Keratinocyte (primary cell): ENCODE measurements around the gene RRAD. TPM values are rescaled to one million over a fixed set of nuclear protein-coding genes. Genes with fewer than 3 reads are reported as not detected.
"Not testable (repeated sequence)": the region's sequence is repeated elsewhere in the genome, so short reads cannot be mapped to it uniquely, and the experiment has no call there.

Source experiments
- DNase-seq: peaks from one replicate; pipeline ENCODE4 v3.0.0-alpha.2; 2011; ENCODE audit warnings: low read depth, missing footprints, low spot score
- FAIRE-seq: peaks from 2 replicates; lab custom pipeline; 2011; peaks lifted over from hg19 to GRCh38; lab: Jason Lieb, UNC
- H2AFZ ChIP-seq: 2 replicates; pipeline ENCODE4 v1.6.0; 2012; ENCODE audit warnings: low read length, control low read depth, inconsistent platforms; ENCODE audit not compliant: control insufficient read depth
- H3K27ac ChIP-seq: 2 replicates; pipeline ENCODE4 v1.5.1; 2011; ENCODE audit warnings: low read length; ENCODE audit not compliant: control insufficient read depth, insufficient read depth
- H3K27me3 ChIP-seq: 3 replicates; pipeline ENCODE4 v1.6.0; 2011; ENCODE audit warnings: low read length; ENCODE audit not compliant: control insufficient read depth, insufficient read depth; ENCODE audit errors: extremely low read depth
- H3K36me3 ChIP-seq, 2 experiments: 2 replicates in 1 of 2; 3 replicates in 1 of 2; pipeline ENCODE4 v1.5.1; 2011; ENCODE audit warnings: low read length in 2 of 2, mild to moderate bottlenecking in 1 of 2; ENCODE audit not compliant: control insufficient read depth in 2 of 2, insufficient read depth in 2 of 2; ENCODE audit errors: extremely low read depth in 1 of 2
- H3K4me1 ChIP-seq: 3 replicates; pipeline ENCODE4 v1.5.1; 2011; ENCODE audit warnings: low read length; ENCODE audit not compliant: control insufficient read depth, insufficient read depth; ENCODE audit errors: extremely low read depth
- H3K4me2 ChIP-seq: 3 replicates; pipeline ENCODE4 v1.6.0; 2011; ENCODE audit warnings: low read depth, low read length; ENCODE audit not compliant: control insufficient read depth, insufficient read depth; ENCODE audit errors: extremely low read depth
- H3K4me3 ChIP-seq, 3 experiments: fragments of 200-600 bp in 1 of 3; sonication (generic) in 1 of 3; 2 replicates in 2 of 3; 3 replicates in 1 of 3; pipeline ENCODE4 v1.5.1; 2011 to 2016; ENCODE audit warnings: low read length in 3 of 3, mild to moderate bottlenecking in 3 of 3, control low read depth in 2 of 3, inconsistent platforms in 1 of 3, low read depth in 1 of 3, mixed read lengths in 1 of 3, mixed run types in 1 of 3, moderate library complexity in 1 of 3; ENCODE audit not compliant: control insufficient read depth in 2 of 3, insufficient read depth in 2 of 3; ENCODE audit errors: extremely low read depth in 1 of 3
- H3K79me2 ChIP-seq: 2 replicates; pipeline ENCODE4 v1.6.0; 2012; ENCODE audit warnings: low read length; ENCODE audit not compliant: control insufficient read depth, insufficient read depth
- H3K9ac ChIP-seq: 3 replicates; pipeline ENCODE4 v1.6.0; 2011; ENCODE audit warnings: low read length; ENCODE audit not compliant: control insufficient read depth, insufficient read depth; ENCODE audit errors: extremely low read depth
- H3K9me1 ChIP-seq: 3 replicates; pipeline ENCODE4 v1.6.0; 2011; ENCODE audit warnings: low read length; ENCODE audit not compliant: control insufficient read depth, insufficient read depth; ENCODE audit errors: extremely low read depth
- H3K9me3 ChIP-seq: 2 replicates; pipeline ENCODE4 v1.5.1; 2012; ENCODE audit warnings: low read depth, low read length; ENCODE audit not compliant: control insufficient read depth
- H4K20me1 ChIP-seq: 3 replicates; pipeline ENCODE4 v1.6.0; 2011; ENCODE audit warnings: low read length; ENCODE audit not compliant: control insufficient read depth, insufficient read depth; ENCODE audit errors: extremely low read depth
- CTCF ChIP-seq, 3 experiments: IDR thresholded peaks in 1 of 3; conservative IDR thresholded peaks in 1 of 3; optimal IDR thresholded peaks in 1 of 3; 2 replicates in 2 of 3; 3 replicates in 1 of 3; pipeline versions ENCODE3 to v1.5.1; 2011; ENCODE audit warnings: low read length in 3 of 3, mild to moderate bottlenecking in 3 of 3, moderate library complexity in 2 of 3, control low read depth in 1 of 3, inconsistent platforms in 1 of 3; ENCODE audit not compliant: insufficient read depth in 2 of 3; ENCODE audit errors: extremely low read depth in 1 of 3
- EZH2 ChIP-seq: IDR thresholded peaks from one replicate; pipeline ENCODE4 v1.6.1; 2012; ENCODE audit warnings: inconsistent platforms, mild to moderate bottlenecking, low read length, moderate library complexity
- dilution Hi-C: fragments of 300-500 bp; cut with MboI; formaldehyde crosslinking; loops from one replicate; pipeline ENCODE4 v1.7.0; 2020; ENCODE audit warnings: low sequenced_read_pairs; ENCODE audit not compliant: extremely low pct_ligation_motif_present
- polyA plus RNA-seq, 5 experiments: library from polyadenylated mRNA; depleted of rRNA in 3 of 5; stranded (reverse) in 3 of 5; stranded (forward) in 1 of 5; unstranded in 1 of 5; fragments of >200 nt; gene quantifications; 1 replicate in 1 of 5; 2 replicates in 3 of 5; 3 replicates in 1 of 5; pipeline versions ENCODE4 v1.2.1 to v1.2.3, GENCODE V29; 2011 to 2012; ENCODE audit warnings: missing spikeins in 2 of 5, low read depth in 1 of 5, low replicate concordance in 1 of 5

The RRAD gene
- polyA plus RNA-seq, 1 donor (not counting 4 experiments of a cell fraction or from before 2014, with no cell fraction given): 2.7 TPM

DNA sequence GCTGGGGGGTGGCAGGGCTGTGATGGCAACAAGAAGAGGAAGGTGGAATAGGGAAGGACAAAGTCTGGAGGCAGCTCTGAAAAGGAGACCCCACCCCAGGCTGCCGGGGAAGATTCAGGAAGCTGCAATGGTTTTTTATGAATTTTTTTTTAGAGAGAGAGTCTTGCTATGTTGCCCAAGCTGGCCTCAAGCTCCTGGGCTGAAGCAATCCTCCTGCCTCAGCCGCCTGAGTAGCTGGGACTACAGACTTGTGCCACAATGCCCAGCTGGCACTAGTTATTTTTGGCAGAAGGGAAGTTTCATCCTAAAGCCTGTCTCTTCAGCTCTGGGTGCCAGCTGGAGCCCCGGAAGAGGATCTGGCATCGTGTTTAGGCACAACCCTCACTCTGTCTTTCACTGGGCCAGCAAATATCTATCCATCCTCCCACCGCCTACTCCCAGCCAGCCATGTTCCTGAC is 34.4 kb upstream of the RRAD start:
- Histone ChIP-seq H3K9me3 (no peaks in the 10 kb centered on the region), H3K9ac (no peak overlapping the region), H3K4me1 (peaks cover 3% of the 10 kb centered on the region), H2AFZ (no peak overlapping the region), H3K27ac (no peak overlapping the region), H3K4me2 (no peak overlapping the region), H3K79me2 (no peaks in the 10 kb centered on the region), H3K9me1 (no peaks in the 10 kb centered on the region), H3K4me3 (no peak overlapping the region), H3K27me3 (no peaks in the 10 kb centered on the region), H4K20me1 (no peaks in the 10 kb centered on the region), H3K36me3 (peaks cover 0 to 1% of the 10 kb centered on the region in 2 experiments)
- dilution Hi-C loops: no loop called here
- FAIRE-seq (no peak), DNase-seq (no peak)
- no peak for TF ChIP-seq CTCF (optimal IDR thresholded peaks at IDR 0.05 in 1 of 3, IDR thresholded peaks at IDR 0.05 in 1 of 3, conservative IDR thresholded peaks at IDR 0.05 in 1 of 3; ENCODE audit: extremely low read depth in 1 of 3, insufficient read depth in 2 of 3, low read length in 3 of 3)
- no peak for TF ChIP-seq EZH2

GRCh38 chr16:66958857-66959703 is 33.7 kb upstream of the RRAD start:
- H3K9me1 ChIP-seq: no peaks in the 10 kb centered on the region
- dilution Hi-C loops: no loop called here
- H3K79me2 ChIP-seq: no peaks in the 10 kb centered on the region
- no peak overlapping the region for H3K9ac ChIP-seq
- no peak for DNase-seq
- no peak overlapping the region for H3K27ac ChIP-seq
- no peak overlapping the region for H3K4me3 ChIP-seq
- H2AFZ ChIP-seq: no peak overlapping the region
- no peak overlapping the region for H3K4me2 ChIP-seq
- H3K27me3 ChIP-seq: no peaks in the 10 kb centered on the region
- H4K20me1 ChIP-seq: no peaks in the 10 kb centered on the region
- H3K36me3 ChIP-seq: no peaks in the 10 kb centered on the region
- H3K4me1 ChIP-seq: peaks cover 3% of the 10 kb centered on the region
- FAIRE-seq: no peak
- TF ChIP-seq CTCF (optimal IDR thresholded peaks at IDR 0.05 in 1 of 3, IDR thresholded peaks at IDR 0.05 in 1 of 3, conservative IDR thresholded peaks at IDR 0.05 in 1 of 3; ENCODE audit: extremely low read depth in 1 of 3, insufficient read depth in 2 of 3, low read length in 3 of 3) (no peak), EZH2 (no peak)
- H3K9me3 ChIP-seq: no peaks in the 10 kb centered on the region

DNA sequence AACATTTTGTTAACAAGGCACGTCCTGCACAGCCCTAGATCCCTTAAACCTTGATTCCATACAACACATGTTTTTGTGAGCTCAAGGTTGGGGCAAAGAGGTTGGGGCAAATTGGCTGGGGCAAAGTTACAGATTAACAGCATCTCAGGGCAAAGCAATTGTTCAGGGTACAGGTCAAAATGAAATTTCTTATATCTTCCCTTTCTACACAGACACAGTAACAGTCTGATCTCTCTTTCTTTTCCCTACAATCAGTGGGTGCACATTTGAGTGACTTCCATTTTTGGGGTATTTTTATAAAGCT is 30.8 kb upstream of the RRAD start:
- H4K20me1 ChIP-seq, H3K4me1 ChIP-seq, H2AFZ ChIP-seq, H3K4me2 ChIP-seq, H3K79me2 ChIP-seq, H3K27ac ChIP-seq, H3K9ac ChIP-seq, dilution Hi-C loops, H3K9me3 ChIP-seq, H3K27me3 ChIP-seq, H3K9me1 ChIP-seq, H3K36me3 ChIP-seq, DNase-seq, FAIRE-seq, H3K4me3 ChIP-seq: not testable (repeated sequence)
